Osteoblast (primary cell): Measurements from ENCODE around the gene DFFA. TPM values are rescaled to one million over a fixed set of nuclear protein-coding genes. Genes with fewer than 3 reads are reported as not detected.
"Not testable (repeated sequence)": the region's sequence is repeated elsewhere in the genome, so short reads cannot be mapped to it uniquely, and the experiment has no call there.

ENCODE experiments used
- DNase-seq: peaks from one replicate; pipeline ENCODE4 v3.0.0; 2011; ENCODE audit warnings: low spot score, mixed read lengths; ENCODE audit not compliant: insufficient read length; ENCODE audit errors: missing footprints
- H2AFZ ChIP-seq: 2 replicates; pipeline ENCODE4 v1.6.0; 2011; ENCODE audit warnings: mild to moderate bottlenecking, low read length
- H3K27ac ChIP-seq: 2 replicates; pipeline ENCODE4 v1.5.1; 2011; ENCODE audit warnings: mild to moderate bottlenecking, low read depth, low read length, moderate library complexity
- H3K27me3 ChIP-seq: 2 replicates; pipeline ENCODE4 v1.6.0; 2012; ENCODE audit warnings: mild to moderate bottlenecking, control low read depth, inconsistent platforms, low read length, moderate library complexity; ENCODE audit not compliant: insufficient read depth
- H3K36me3 ChIP-seq: 2 replicates; pipeline ENCODE4 v1.5.1; 2011; ENCODE audit warnings: mild to moderate bottlenecking, low read length, control low read depth, moderate library complexity; ENCODE audit not compliant: insufficient read depth
- H3K4me1 ChIP-seq: 2 replicates; pipeline ENCODE4 v1.5.1; 2011; ENCODE audit warnings: mild to moderate bottlenecking, low read length, control low read depth, moderate library complexity; ENCODE audit not compliant: insufficient read depth
- H3K4me2 ChIP-seq: 2 replicates; pipeline ENCODE4 v1.6.0; 2011; ENCODE audit warnings: mild to moderate bottlenecking, low read length; ENCODE audit not compliant: insufficient read depth
- H3K4me3 ChIP-seq: fragments of 200-600 bp; sonication (generic); 3 replicates; pipeline ENCODE4 v1.5.1; 2012; ENCODE audit warnings: mild to moderate bottlenecking, low read length, inconsistent platforms; ENCODE audit not compliant: insufficient read depth
- H3K79me2 ChIP-seq: 2 replicates; pipeline ENCODE4 v1.6.0; 2012; ENCODE audit warnings: mild to moderate bottlenecking, low read length, control low read depth, inconsistent platforms; ENCODE audit not compliant: insufficient read depth
- H3K9me3 ChIP-seq: 2 replicates; pipeline ENCODE4 v1.5.1; 2011; ENCODE audit warnings: low read depth, low read length, control low read depth
- H4K20me1 ChIP-seq: 2 replicates; pipeline ENCODE4 v1.6.0; 2012; ENCODE audit warnings: mild to moderate bottlenecking, low read length, control low read depth; ENCODE audit not compliant: insufficient read depth
- total RNA-seq: library from RNA; depleted of rRNA; stranded (reverse); fragments of >200 nt; gene quantifications from 2 replicates; pipeline ENCODE4 v1.2.3, GENCODE V29; 2012
- TF ChIP-seq, protein P1 (sequence below): IDR thresholded peaks from 2 replicates; pipeline ENCODE4 v1.5.1; 2011; ENCODE audit warnings: mild to moderate bottlenecking, low read depth, low read length, moderate library complexity; ENCODE audit errors: extremely low read depth

DFFA gene
- total RNA-seq, 1 donor: 27.9 TPM

DNA sequence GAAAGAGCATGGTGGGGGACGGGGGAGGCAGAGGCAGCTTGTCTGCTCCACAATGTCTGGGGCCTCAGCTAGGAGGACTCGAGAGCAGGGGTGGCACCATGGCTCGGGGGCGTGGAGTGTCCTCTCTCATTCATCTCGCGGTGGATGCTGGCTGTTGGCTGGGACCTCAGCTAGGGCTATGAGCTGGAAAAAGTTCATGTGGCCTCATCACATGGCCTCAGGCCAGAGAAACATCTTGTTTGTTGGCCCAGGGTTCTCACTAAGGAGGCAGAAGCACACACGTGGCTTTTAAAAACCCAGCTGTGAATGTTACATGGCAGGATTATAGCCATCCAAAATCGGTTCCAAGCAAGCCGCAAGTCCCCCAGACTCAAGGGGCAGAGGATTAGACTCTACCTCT, 48.3 kb downstream of the DFFA start:
- Histone ChIP-seq H3K79me2 (no peaks in the 10 kb centered on the region), H3K4me3 (no peak overlapping the region), H4K20me1 (no peaks in the 10 kb centered on the region), H3K27ac (no peak overlapping the region), H3K27me3 (no peaks in the 10 kb centered on the region), H2AFZ (no peak overlapping the region), H3K9me3 (no peaks in the 10 kb centered on the region), H3K4me2 (no peak overlapping the region), H3K36me3 (peaks cover 22% of the 10 kb centered on the region), H3K4me1 (no peaks in the 10 kb centered on the region)
- peak; percentile 81 for DNase-seq
- TF ChIP-seq, protein P1, sequence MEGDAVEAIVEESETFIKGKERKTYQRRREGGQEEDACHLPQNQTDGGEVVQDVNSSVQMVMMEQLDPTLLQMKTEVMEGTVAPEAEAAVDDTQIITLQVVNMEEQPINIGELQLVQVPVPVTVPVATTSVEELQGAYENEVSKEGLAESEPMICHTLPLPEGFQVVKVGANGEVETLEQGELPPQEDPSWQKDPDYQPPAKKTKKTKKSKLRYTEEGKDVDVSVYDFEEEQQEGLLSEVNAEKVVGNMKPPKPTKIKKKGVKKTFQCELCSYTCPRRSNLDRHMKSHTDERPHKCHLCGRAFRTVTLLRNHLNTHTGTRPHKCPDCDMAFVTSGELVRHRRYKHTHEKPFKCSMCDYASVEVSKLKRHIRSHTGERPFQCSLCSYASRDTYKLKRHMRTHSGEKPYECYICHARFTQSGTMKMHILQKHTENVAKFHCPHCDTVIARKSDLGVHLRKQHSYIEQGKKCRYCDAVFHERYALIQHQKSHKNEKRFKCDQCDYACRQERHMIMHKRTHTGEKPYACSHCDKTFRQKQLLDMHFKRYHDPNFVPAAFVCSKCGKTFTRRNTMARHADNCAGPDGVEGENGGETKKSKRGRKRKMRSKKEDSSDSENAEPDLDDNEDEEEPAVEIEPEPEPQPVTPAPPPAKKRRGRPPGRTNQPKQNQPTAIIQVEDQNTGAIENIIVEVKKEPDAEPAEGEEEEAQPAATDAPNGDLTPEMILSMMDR: no peak

DNA sequence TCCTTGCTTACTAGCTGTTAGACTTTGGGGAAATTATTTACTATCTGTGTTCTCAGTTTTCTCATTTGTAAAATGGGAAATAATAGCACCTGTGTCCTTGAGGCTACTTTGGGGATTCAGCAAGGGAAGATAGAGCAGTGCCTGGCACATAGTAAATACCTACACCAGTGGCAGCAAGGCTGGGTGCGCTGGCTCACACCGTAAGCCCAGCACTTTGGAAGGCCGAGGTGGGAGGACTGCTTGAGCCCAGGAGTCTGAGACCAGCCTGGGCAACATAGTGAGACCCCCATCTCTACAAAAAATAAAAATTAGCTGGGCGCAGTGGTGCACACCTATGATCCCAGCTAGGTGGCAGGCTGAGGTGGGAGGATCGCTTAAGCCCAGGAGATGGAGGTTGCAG, 50.7 kb downstream of the DFFA start:
- no peak overlapping the region for H3K4me2 ChIP-seq
- no peaks in the 10 kb centered on the region for H3K79me2 ChIP-seq
- TF ChIP-seq, protein P1: no peak
- no peak overlapping the region for H3K27ac ChIP-seq
- H3K4me3 ChIP-seq: no peak overlapping the region
- DNase-seq: no peak
- no peaks in the 10 kb centered on the region for H3K4me1 ChIP-seq
- H3K9me3 ChIP-seq: no peaks in the 10 kb centered on the region
- no peaks in the 10 kb centered on the region for H4K20me1 ChIP-seq
- H2AFZ ChIP-seq: no peak overlapping the region
- no peaks in the 10 kb centered on the region for H3K27me3 ChIP-seq
- peaks cover 44% of the 10 kb centered on the region for H3K36me3 ChIP-seq

DNA sequence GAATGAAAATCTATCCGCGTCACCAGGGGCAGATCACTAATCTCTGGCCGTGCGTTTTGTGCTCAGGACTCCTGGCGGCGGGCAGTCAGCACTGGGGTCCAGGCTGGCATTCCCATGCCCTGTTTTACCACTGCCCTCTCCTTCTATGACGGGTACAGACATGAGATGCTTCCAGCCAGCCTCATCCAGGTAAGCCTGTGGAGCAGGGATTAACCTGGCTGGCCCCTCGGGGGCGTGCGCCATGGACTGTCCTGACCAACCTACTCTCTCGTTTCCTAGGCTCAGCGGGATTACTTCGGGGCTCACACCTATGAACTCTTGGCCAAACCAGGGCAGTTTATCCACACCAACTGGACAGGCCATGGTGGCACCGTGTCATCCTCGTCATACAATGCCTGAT, 53.0 kb downstream of the DFFA start:
- Histone ChIP-seq H3K79me2 (no peaks in the 10 kb centered on the region), H3K4me3 (no peak overlapping the region), H3K36me3 (peaks cover 60% of the 10 kb centered on the region), H2AFZ (no peak overlapping the region), H3K4me2 (no peak overlapping the region), H3K27me3 (no peaks in the 10 kb centered on the region), H3K9me3 (no peaks in the 10 kb centered on the region), H3K4me1 (peaks cover 4% of the 10 kb centered on the region), H3K27ac (no peak overlapping the region), H4K20me1 (no peaks in the 10 kb centered on the region)
- DNase-seq: no peak
- TF ChIP-seq, protein P1: no peak

DNA sequence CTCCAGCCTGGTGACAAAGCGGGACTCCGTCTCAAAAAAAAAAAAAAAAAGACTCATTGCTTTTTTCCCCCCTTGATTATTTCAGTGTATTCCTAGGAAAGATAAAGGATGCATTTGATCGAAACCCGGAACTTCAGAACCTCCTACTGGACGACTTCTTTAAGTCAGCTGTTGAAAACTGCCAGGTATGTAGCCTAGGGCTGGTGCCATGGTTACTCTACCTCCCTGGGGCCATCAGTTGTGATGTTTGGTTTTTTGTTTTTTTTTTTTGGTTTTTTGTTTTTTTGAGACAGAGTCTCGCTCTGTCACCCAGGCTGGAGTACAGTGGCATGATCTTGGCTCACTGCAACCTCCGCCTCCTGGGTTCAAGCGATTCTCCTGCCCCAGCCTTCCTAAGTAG, 53.6 kb downstream of the DFFA start:
- DNase-seq, H3K4me2 ChIP-seq, H3K4me3 ChIP-seq, H3K27ac ChIP-seq, H3K4me1 ChIP-seq, H2AFZ ChIP-seq, H3K27me3 ChIP-seq, H3K9me3 ChIP-seq, H3K79me2 ChIP-seq, H4K20me1 ChIP-seq: not testable (repeated sequence)
- H3K36me3 ChIP-seq: peaks cover 66% of the 10 kb centered on the region

DNA sequence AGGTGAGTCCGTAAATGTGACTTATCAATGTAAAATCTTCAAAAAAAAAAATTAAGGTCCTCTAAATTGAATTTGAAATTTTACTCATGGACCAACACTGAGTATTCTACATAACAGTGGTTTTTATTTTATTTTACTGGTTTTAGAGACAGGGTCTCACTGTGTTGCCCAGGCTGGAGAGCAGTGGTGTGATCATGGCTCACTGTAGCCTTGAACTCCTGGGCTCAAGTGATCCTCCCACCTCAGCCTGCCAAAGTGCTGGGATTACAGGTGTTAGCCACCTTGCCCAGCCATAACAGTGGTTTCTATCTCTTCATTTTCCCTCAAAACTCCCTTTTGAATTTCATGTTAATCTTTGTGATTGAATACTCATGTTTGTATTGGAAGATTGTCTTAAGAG, 56.4 kb downstream of the DFFA start:
- H3K9me3 ChIP-seq, H4K20me1 ChIP-seq, H3K4me3 ChIP-seq, H3K4me1 ChIP-seq, H3K27me3 ChIP-seq, H3K79me2 ChIP-seq, H2AFZ ChIP-seq, H3K4me2 ChIP-seq, DNase-seq: not testable (repeated sequence)
- Histone ChIP-seq H3K36me3 (peaks cover 86% of the 10 kb centered on the region), H3K27ac (peak overlapping the region; percentile 10)
